SJCRH30 (cell line): Measurements from ENCODE around the gene PDCD1. TPM values are rescaled to one million over a fixed set of nuclear protein-coding genes. Genes with fewer than 3 reads are reported as not detected.
"Not testable (repeated sequence)": the region's sequence is repeated elsewhere in the genome, so short reads cannot be mapped to it uniquely, and the experiment has no call there.

ENCODE experiments used
- DNase-seq, 2 experiments: peaks; one replicate each; pipeline ENCODE4 v3.0.0-alpha.2; 2015 to 2020
- H3K27ac ChIP-seq: fragments of 250-450 bp; sonication (Bioruptor Pico); 2 replicates; pipeline ENCODE4 v1.5.1; 2020; ENCODE audit warnings: mild to moderate bottlenecking, moderate library complexity
- H3K27me3 ChIP-seq: fragments of 250-450 bp; sonication (Bioruptor Pico); 2 replicates; pipeline ENCODE4 v1.5.1; 2020; ENCODE audit warnings: mild to moderate bottlenecking, moderate library complexity
- H3K36me3 ChIP-seq: fragments of 250-450 bp; sonication (Bioruptor Pico); 2 replicates; pipeline ENCODE4 v1.5.1; 2020; ENCODE audit warnings: mild to moderate bottlenecking, moderate library complexity
- H3K4me1 ChIP-seq: fragments of 250-450 bp; sonication (Bioruptor Pico); 2 replicates; pipeline ENCODE4 v1.5.1; 2020; ENCODE audit warnings: mild to moderate bottlenecking, moderate library complexity
- H3K4me3 ChIP-seq: fragments of 250-450 bp; sonication (Bioruptor Pico); 2 replicates; pipeline ENCODE4 v1.5.1; 2020; ENCODE audit warnings: mild to moderate bottlenecking, moderate library complexity
- H3K9me3 ChIP-seq: fragments of 250-450 bp; sonication (Bioruptor Pico); replicated peaks from 2 replicates; pipeline ENCODE4 v1.5.1; 2020; ENCODE audit warnings: mild to moderate bottlenecking, moderate library complexity
- total RNA-seq: library from RNA; depleted of rRNA; stranded (reverse); fragments of >200 nt; shearing (Covaris generic); gene quantifications from 2 replicates; pipeline ENCODE4 v1.2.3, GENCODE V29; 2014

The PDCD1 gene
- total RNA-seq, 1 experiment from 2014 or later, result 0.08 TPM

- H3K36me3 ChIP-seq, result no peaks in the 10 kb centered on the region
- H3K4me1 ChIP-seq, result peaks cover 17% of the 10 kb centered on the region
- no peaks in the 10 kb centered on the region for H3K9me3 ChIP-seq
- 0 out of 2 replicates have a peak, but pooled peaks cover 7% of the 10 kb centered on the region for H3K27me3 ChIP-seq
- H3K27ac ChIP-seq, result no peak overlapping the region
- H3K4me3 ChIP-seq, result no peak overlapping the region
- DNase-seq, result no peak
These were observed 48.1 kb downstream of the PDCD1 start for GRCh38 chr2:241810307-241811200.

- Histone ChIP-seq H3K4me3 (peak overlapping the region; percentile 38), H3K36me3 (no peaks in the 10 kb centered on the region), H3K27me3 (0 out of 2 replicates have a peak, but pooled peaks cover 7% of the 10 kb centered on the region), H3K4me1 (peaks cover 17% of the 10 kb centered on the region), H3K27ac (no peak overlapping the region; the same call in 1 of the 2 replicates), H3K9me3 (no peaks in the 10 kb centered on the region)
- no peak for DNase-seq
These were observed 49.0 kb downstream of the PDCD1 start for GRCh38 chr2:241809383-241810306.

GRCh38 chr2:241808721-241809382 is 49.8 kb downstream of the PDCD1 start, which contains the start of gene NEU4:
NEU4 (plus strand) TSS chr2:241809193; CDS start chr2:241814485, 5,292 bp downstream.
- Histone ChIP-seq H3K9me3 (no peaks in the 10 kb centered on the region), H3K4me3 (peak within 1 kb of the TSS; percentile 38), H3K27ac (peak within 1 kb of the TSS; percentile 9), H3K36me3 (no peaks in the 10 kb centered on the region), H3K27me3 (0 out of 2 replicates have a peak, but pooled peaks cover 7% of the 10 kb centered on the region), H3K4me1 (peaks cover 17% of the 10 kb centered on the region)
- peak; percentile 64 to 86 for DNase-seq

- H3K27me3 ChIP-seq, result 0 out of 2 replicates have a peak, but pooled peaks cover 7% of the 10 kb centered on the region
- H3K36me3 ChIP-seq, result no peaks in the 10 kb centered on the region
- peaks cover 14% of the 10 kb centered on the region for H3K4me1 ChIP-seq
- peak overlapping the region; percentile 38 for H3K4me3 ChIP-seq
- peak overlapping the region; percentile 9 for H3K27ac ChIP-seq
- DNase-seq, result peak in 1 of 2 experiments; percentile 38
- no peaks in the 10 kb centered on the region for H3K9me3 ChIP-seq
These were observed 50.5 kb downstream of the PDCD1 start for GRCh38 chr2:241808051-241808720.

GRCh38 chr2:241806217-241806616 is 52.5 kb downstream of the PDCD1 start:
- H3K9me3 ChIP-seq, H3K36me3 ChIP-seq, DNase-seq, H3K27ac ChIP-seq, H3K4me3 ChIP-seq, H3K4me1 ChIP-seq, H3K27me3 ChIP-seq: not testable (repeated sequence)

- Histone ChIP-seq H3K4me1 (peaks cover 5% of the 10 kb centered on the region), H3K4me3 (no peak overlapping the region), H3K27ac (no peak overlapping the region), H3K27me3 (0 out of 2 replicates have a peak, but pooled peaks cover 8% of the 10 kb centered on the region), H3K9me3 (no peaks in the 10 kb centered on the region), H3K36me3 (no peaks in the 10 kb centered on the region)
- DNase-seq, result peak in 1 of 2 experiments; percentile 24
These were observed 54.1 kb downstream of the PDCD1 start for GRCh38 chr2:241804326-241805229.

- H3K4me3 ChIP-seq, result no peak overlapping the region
- no peaks in the 10 kb centered on the region for H3K9me3 ChIP-seq
- DNase-seq, result no peak
- H3K27ac ChIP-seq, result no peak overlapping the region
- H3K27me3 ChIP-seq, result 0 out of 2 replicates have a peak, but pooled peaks cover 3% of the 10 kb centered on the region
- peaks cover 5% of the 10 kb centered on the region for H3K4me1 ChIP-seq
- no peaks in the 10 kb centered on the region for H3K36me3 ChIP-seq
These were observed 55.0 kb downstream of the PDCD1 start for GRCh38 chr2:241803387-241804325.

GRCh38 chr2:241802421-241803318 is 56.0 kb downstream of the PDCD1 start:
- no peaks in the 10 kb centered on the region for H3K4me1 ChIP-seq
- DNase-seq, result no peak
- H3K36me3 ChIP-seq, result no peaks in the 10 kb centered on the region
- peaks cover 9% of the 10 kb centered on the region; the same call in 1 of the 2 replicates for H3K27me3 ChIP-seq
- no peak overlapping the region for H3K27ac ChIP-seq
- H3K9me3 ChIP-seq, result no peaks in the 10 kb centered on the region
- H3K4me3 ChIP-seq, result no peak overlapping the region

- no peaks in the 10 kb centered on the region for H3K4me1 ChIP-seq
- H3K9me3 ChIP-seq, result no peaks in the 10 kb centered on the region
- DNase-seq, result no peak
- no peaks in the 10 kb centered on the region for H3K36me3 ChIP-seq
- no peak overlapping the region for H3K4me3 ChIP-seq
- H3K27me3 ChIP-seq, result peaks cover 9% of the 10 kb centered on the region; the same call in 1 of the 2 replicates
- no peak overlapping the region for H3K27ac ChIP-seq
These were observed 56.9 kb downstream of the PDCD1 start for GRCh38 chr2:241801611-241802420.

- not testable (repeated sequence) for DNase-seq, H3K27me3 ChIP-seq, H3K4me3 ChIP-seq, H3K27ac ChIP-seq, H3K4me1 ChIP-seq, H3K36me3 ChIP-seq, H3K9me3 ChIP-seq
These were observed 58.3 kb downstream of the PDCD1 start for GRCh38 chr2:241800198-241800903.
